GM18511 (cell line): ENCODE results near the gene PTPRT.

Experiments used
- ATAC-seq: cut with Tn5 transposase; IDR thresholded peaks from one replicate; pipeline ENCODE4 v1.9.1; 2021; ENCODE audit warnings: mild to moderate bottlenecking, moderate library complexity; ENCODE audit not compliant: unreplicated experiment

PTPRT gene

DNA sequence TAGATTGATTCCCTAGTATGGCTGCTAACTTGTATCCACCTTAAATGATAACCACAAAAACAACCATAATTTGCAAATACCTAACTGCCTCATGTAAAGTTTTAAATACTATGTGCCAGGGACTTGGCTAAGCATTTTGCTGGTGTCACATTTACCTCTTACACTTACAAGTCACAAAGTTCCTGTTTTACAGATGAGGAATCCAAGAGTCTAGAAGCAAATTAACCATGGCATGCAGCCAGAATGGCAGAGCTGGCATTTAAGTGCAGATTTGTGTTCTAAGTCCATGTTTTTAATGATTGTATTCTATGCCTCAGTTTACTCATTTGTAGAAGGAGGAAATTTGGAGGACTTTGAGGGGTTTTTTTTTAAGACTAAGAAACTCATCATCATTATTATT is 696.7 kb downstream of the PTPRT start:
- no peak for ATAC-seq

DNA sequence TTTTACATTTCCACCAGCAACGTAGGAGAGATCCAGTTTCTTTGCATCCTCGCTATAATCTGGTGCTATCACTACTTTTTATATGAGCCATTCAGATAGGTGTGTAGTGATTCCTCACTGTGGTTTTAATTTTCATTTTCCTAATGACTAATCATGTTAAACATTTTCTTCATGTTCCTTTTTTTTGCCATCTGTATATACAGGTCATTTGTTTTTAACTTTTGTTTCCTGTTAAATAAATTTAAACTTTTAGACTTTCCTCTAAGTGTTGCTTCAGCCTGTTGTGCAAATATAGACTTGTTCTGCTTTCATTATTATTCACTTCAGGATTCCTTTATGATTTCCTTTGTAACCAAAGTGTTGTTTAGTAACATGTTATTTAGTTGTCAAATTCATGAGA is 697.4 kb downstream of the PTPRT start:
- peak; percentile 89 for ATAC-seq

DNA sequence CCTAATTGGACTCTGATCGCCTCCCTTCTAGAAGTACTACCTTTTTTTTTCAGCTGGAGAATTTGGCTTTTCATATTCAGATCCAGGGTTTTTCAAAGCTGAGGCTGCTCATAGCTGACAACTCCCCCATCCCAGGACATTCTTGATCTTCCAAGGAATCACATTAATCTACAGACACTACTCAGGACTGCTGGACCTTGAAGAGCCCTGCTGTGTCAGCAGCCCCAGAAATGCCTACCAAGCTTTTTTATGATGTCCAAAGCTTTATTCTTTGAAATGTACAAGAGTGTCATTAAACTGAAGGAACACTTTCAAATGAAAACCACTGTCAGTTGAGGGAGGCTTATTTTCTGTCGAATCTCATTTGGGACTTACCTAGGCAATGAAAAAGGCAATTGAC is 704.1 kb downstream of the PTPRT start:
- ATAC-seq = no peak

DNA sequence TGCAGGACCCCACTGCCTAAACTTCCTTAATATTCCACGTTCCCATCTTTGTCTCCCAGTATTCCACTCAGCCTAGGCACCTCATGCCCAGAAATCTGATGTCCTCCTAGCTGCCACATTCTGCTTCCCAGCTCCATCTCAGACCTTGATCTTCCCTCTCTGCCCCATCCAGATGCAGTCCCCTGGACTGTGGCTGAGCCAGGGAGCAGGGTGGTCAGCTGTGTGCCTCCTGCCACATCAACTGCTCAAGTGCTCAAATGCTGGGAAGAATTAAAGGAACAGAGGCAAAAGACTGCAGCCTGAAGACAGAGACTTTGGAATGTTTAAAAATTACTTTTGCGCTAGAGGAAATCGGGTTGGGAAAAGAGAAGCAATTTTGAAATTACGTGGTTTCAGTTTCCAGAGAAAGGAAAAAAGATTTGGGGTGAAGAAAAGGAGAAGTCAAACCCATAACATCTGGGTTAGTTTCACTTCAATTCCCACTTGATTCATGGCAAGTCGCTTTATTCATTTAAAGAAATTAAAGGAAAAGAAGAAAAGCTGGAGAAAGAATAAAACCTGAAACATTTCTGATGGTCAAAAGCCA is 704.8 kb downstream of the PTPRT start:
- no peak for ATAC-seq

DNA sequence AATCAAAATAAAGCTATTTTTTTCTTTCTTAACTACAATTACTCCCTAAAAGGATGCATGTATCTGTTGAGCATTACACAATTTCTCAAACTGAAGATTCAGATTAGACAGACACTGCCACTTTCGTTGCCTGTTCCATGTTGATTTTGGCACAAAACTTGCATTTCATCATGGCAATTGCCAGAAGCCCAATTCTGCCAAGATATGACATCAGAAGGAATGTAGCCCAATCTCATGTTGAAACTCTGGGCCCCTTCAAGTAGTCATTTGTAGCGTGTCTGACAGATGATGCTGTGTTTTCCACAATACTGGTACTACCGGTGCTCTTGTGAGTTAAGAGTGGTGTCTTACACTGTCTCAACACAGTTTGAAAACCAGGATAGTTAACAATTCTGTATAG is 705.4 kb downstream of the PTPRT start:
- no peak for ATAC-seq

DNA sequence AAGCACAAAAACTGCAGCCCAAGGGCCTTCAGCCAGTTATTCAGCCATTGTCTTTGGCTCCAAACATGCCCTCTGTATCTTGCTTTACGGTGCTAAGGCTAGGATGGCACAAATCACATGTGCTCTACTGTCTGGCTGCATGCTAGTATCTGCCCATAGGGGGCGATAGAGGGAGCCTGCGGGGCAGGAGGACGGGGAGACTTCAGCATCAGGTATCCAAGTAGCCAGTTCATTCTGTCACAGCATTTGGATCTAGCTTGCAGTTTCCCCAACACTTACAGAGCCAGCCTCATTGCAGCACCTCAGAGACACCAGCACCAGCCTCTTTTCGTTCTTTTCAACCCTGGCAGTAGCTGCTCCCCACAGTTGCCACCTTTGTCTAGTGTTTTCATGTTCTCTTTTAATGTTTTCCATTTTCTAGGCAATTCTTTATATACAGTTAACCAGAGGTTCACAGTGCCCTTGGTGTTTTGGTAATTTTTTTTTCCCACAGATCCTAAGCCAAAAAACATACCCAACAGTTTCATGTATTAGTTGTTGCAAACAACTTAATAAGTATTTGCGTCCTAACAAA is 705.9 kb downstream of the PTPRT start:
- no peak for ATAC-seq

DNA sequence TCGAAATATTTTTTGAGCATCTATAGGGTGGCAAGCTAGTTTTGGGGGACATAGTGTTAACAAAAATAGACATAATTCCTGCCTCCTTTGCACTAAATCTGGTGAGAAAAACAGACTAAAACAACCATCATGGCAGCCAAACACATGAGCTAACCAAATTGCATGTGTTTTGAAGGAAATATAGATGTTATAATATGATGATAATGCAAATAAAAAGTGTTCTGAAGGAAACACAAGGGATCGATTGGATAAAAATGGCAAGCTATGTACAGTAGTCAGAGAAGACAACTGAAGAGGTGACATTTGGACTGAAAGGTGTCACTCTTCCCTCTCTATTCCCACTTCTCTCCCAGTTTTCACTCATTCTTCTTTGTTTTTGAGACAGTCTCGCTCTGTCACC is 706.9 kb downstream of the PTPRT start:
- no peak for ATAC-seq

DNA sequence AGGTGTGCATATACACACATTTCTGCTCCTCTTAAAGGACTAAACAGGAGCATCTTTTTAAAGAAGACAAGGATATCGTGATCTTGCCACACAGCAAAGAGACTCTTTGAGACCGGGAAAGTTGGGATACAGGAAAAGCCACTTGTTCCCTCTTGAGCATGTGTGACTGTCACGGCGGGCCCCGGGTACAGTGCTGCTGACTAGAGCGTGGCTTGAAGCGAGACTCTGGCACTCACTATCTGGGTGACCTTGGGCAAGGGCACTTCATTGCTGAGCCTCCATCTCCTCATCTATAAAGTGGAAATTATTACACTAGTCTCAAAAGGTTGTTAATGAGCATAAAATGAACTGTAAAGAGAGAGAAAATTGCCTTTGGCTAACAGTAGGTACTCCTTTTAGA is 713.9 kb downstream of the PTPRT start:
- ATAC-seq = no peak

DNA sequence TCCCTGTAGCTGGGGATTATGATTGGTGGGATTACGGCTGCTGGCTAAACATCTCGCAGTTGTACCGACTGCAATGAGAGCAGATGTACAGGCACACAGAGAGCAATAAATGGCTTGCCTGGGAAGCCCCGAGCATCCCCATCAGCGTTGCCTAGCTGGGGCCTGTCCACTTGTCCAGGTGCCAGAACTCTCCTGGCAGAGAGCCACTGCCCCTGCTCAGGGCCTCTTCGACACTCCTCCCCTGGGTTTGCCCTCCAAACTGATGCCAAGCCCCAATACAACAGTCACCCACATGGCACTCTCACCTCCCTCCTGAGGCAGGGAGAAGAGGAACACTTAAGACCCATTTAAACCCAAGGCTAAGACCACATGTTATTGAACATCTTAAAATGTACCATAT is 715.1 kb downstream of the PTPRT start:
- no peak for ATAC-seq

DNA sequence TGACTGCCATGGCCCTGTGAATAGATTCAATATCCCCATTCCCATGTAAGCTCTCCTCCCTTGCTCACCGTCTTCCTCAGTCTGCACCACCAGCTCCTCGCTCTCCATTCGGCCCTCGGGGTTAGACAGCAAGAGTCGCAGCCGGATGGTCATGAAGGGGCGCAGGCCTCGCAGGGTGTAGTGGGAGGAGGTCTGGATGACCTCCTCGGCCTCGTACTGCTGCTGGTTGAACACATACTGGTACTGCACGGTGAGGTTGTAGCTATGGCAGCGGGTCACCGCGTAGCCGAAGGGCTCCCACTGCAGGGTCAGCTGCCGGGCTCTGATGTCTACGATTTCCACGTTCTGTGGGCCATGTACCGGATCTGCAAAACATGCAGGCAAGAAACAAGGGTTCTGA is 717.5 kb downstream of the PTPRT start:
- ATAC-seq = no peak

DNA sequence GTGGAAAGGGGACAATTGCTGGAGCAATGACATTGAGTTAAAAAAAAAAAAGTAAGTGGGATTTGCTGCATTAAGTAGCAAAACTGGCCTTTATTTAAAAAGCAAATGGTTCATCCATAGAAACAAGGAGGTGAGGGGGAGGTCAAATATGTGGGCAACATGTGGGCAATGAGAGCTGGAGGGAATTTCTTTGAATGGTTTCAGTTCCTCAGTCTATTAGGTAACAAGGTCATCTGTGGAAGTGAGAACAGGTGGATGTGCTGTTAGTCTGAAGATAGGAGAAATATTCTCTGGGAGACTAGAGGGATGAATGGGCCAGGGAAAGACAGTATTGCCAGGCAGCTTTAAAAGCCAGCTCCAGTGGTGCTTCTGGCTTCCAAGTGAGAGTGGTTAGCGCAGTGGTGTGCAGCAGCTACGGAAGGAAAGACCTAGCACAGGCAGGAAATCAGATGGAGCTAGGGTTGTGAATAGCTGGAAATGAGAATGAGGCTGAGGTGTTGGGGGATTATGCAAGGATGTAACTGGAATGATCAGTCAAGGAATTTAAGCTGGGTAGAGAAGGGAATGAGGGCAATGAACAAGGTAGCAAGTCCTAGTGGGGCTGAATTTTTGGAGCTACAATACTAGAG is 727.6 kb downstream of the PTPRT start:
- ATAC-seq = peak; percentile 77

DNA sequence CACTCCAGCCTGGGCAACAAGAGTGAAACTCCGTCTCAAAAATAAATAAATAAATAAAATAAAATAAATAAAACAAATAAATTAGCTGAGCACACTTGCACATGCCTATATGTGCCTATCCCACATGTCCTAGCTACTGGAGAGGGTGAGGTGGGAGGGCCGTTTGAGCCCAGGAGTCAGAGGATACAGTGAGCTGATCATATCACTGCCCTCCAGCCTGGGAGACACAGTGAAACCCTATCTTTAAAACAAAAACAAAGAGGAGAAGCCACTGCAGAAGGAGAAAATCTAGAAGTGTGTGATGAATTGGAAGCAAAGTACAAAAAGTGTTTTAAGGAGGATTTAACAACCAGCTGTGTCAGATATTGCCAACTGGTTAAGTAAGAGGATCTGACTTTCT is 728.4 kb downstream of the PTPRT start:
- no peak for ATAC-seq

DNA sequence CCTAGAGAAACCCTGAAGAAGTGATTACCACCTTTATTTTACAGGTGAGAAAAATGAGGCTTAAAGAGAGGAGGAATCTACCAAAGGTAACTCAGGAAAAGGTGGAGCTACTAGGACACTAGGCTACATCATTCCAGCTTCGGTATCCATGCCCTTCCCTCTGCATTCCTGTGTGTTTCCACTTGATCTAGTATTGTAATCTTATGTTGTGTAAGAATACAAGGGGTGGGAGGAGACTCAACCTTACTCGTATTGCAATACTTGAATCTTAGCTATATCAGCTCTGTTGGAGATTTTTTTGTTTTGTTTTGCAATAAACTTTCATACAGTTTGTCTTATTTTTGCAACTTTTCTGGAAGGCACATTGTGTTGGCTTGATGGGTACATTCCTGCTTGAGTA is 742.4 kb downstream of the PTPRT start:
- no peak for ATAC-seq

DNA sequence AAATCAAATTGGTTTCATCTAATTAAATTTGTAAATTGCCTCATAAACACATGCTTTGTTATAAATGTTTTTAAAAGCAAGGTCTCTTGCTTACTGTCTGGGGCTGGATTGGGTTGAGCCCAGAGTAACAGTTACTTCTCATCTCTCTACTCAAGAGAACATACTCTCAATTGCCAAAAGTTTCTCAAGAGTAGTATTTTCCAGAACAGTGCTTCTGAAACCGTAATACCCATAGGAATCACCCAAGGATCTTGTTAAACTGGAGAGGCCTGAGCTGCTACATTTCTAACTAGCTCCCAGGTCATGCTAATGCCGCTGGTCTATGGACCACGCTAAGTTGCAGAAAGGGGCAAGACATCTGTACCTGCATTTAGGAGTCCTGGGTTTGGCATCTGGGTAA is 744.9 kb downstream of the PTPRT start:
- ATAC-seq = no peak

DNA sequence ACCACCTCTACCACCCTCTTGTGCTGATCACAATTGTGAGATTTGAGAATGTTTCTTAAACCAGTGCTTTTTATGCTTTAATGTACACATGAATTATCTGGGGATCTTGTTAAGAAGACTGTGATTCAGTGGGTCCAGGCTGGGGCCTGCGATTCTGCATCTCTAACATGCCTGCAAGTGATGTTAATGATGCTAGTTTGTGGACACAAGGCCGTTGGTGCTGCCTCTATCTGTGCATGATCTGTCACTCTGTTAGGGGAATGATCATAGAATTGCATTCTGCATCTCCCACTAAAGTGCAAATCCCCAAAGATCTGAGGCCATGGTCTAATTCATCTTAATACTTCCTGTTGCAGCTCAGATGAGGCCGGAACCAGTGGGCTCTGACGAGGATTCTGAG is 746.5 kb downstream of the PTPRT start:
- ATAC-seq = no peak

DNA sequence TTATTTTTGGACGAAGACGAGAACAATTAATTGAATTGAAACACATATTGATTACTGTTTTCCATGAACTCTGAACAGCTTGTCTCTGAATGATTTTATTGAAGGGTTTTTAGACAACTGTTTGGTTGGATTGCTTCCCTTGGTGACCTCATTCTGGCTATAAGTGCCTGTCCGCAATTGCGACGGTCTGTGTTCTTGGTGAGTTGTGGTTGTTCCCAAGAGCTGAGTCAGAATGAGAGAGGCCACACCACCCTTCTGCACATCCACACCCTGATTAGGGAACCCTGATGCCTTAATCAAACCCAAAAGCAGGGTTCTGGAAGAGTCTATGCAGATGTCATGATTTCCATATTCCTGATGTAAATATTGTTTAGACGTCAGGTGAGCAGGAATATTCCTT is 747.0 kb downstream of the PTPRT start:
- no peak for ATAC-seq

DNA sequence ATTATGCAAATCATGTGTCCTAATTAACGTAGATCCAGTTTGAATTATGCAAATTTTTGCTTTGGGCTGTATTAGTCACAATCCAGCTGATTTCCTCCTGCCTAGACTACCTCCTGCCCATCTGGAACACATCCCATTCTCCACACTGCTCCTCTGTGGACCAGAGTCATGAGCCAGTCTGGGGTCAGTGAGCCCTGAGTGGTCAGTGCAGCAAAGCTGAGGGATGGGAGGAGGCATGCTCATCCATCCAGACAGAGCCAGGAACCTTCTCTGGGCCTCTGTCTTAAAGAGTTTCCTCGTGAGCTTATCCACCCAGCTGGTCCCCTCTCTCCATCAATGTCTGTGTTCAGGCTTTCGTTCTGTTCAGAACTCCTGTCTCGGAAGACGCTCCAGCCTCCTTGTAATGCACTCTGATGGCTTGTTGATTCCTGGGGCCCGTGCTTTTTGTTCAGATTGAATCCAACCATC is 747.8 kb downstream of the PTPRT start:
- no peak for ATAC-seq

DNA sequence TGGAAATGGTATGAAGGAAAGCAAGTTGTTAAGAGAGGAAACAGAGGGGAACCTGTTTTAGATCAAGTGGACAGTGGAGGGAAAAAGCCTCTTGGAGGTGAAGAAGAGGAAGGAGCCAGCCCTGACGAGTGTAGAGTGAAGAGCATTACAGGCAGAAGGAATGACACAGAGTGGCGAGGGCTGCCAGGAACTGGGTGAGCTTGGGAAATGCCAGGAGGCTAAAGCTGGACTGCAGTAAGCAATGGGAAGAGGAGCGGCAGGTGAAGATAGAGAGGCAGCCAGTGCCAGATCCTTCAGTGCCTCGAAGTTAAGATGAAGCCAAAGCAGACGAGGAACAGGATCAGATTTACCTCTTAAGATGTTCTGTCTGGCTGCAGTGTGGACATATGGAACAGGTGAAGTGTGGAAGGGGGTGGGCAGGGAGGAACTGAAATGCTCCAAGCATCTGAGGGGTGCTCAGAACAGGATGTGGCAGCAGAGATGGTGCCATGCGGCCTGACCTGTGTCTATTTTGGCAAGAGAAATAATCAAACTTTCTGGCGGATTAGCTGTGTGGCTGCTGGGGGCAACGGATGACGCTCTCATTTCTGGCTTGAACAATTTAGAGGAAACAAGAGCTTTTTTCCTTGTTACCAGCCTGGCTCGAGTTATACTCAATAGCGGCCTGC is 748.4 kb downstream of the PTPRT start:
- no peak for ATAC-seq

DNA sequence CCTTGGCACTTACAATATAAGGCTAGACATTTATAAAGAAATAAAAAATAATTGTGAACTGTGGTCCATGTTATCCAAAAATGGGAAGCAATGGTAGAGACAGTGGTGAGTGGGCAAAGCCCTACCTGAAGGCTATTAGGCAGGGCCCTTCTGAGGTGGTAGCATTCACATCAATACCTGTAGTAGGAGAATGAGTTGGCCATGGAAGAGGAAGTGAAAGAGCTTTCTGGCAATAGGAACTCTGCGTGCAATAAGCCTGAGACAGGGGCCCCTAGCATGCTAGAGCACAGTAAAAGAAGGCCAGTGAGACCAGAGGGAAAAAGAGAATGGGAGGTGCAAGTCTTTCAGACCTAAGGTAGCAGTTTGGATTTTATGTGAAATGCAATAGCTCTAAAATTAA is 754.5 kb downstream of the PTPRT start:
- peak; percentile 96 for ATAC-seq

DNA sequence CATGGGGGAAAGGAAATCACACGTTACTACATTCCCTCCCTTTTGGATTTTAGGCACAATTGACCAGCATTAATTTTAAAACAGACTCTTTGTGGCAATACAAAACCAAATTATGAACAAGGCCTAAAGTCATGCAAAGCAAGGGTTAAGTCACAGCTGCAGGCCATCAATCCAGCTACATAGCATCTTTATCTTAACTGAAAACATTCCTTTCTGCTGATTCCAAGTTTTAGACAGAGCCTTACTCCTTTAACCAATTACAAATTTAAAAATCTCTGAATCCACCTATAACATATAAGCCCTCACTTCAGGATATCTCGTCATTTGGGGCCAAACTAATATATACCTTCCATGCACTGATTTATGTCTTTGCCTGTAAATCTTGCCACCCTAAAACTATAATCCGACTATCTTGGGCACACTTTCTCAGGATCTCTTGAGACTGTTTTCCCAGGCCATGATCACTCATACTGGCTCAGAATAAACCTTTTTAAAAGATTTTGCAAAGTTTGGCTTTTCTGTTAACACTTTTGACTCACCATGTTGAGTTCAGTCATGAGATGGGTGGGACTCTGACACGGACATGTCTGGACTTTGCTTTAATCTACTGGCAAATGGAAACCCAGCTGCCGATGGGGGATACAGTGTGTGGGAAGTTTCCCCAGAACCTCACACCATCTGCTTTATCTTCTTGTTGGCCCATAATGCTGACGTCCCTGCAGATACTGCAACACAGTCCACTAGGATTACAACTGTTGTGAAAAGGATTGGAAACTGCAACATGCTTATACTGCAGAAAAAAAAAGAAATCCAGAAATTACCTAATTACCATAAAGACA is 757.0 kb downstream of the PTPRT start:
- ATAC-seq = no peak

DNA sequence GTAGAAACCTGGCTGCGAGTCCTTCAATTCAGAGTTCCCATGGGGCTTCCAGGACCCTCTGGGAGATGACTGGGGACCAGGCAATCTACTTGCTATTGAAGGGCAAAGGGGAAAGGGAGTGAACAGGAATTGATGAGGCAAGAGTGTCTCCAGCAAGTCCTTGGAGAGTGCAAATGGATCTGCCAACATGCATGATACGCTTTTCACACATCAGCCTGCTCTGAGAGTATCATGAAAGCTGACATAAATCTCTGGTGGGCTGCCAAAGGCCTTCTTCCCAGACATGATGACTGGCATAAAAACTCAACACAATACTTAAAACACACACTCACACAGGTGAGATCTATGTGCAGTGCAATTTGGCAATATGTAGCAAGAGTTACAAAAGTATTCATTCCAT is 759.1 kb downstream of the PTPRT start:
- no peak for ATAC-seq
